ENCODE measurements around the gene CFI. TPM values are rescaled to one million over a fixed set of nuclear protein-coding genes. Genes with fewer than 3 reads are reported as not detected.
A peak's percentile ranks its signal among the peaks of the same experiment; 100 is the strongest.

Gene CFI
- total and polyA plus RNA-seq, 2 of the 4 experiments (the other 2 are of a cell fraction): 0.12 to 0.18 TPM

DNA sequence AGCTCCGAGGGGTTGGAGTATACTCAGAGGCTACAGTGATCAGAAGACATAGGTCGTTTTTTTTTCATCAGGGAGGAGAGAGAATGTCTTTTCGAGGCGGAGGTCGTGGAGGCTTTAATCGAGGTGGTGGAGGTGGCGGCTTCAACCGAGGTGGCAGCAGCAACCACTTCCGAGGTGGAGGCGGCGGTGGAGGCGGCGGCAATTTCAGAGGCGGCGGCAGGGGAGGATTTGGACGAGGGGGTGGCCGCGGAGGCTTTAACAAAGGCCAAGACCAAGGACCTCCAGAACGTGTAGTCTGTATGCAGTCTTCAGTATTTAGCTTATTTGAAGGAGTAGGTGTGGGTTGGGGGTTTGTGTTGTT is 14.3 kb upstream of the CFI start:
- H4K8ac ChIP-seq (ENCODE audit: low read depth in 2 of 2, low read length in 2 of 2): peak overlapping the region; percentile 94 to 97
- H4K91ac ChIP-seq (ENCODE audit: insufficient read depth, low read depth, low read length): peak overlapping the region; percentile 81
- peak overlapping the region; percentile 81 for H2BK5ac ChIP-seq (ENCODE audit: low read depth, low read length, poor library complexity, severe bottlenecking)
- no TSS peak for BruUV-seq (replicated peaks)
- H3K9ac ChIP-seq (ENCODE audit: low read depth, low read length): peak overlapping the region; percentile 95
- ChIA-PET CTCF (interaction anchor here (0.9 kb wide), 1 partner anchor 116 kb away, joined by 5 read pairs; no protein-coding TSS in a partner anchor), POLR2A (ENCODE audit: unreplicated experiment) (no interaction called here)
- no peaks in the 10 kb centered on the region for H3K9me3 ChIP-seq (ENCODE audit: control insufficient read depth, insufficient read depth, low read length)
- peak overlapping the region; percentile 74 for H3K14ac ChIP-seq (replicated peaks; ENCODE audit: low read depth, low read length)
- no peaks in the 10 kb centered on the region for H3K27me3 ChIP-seq (ENCODE audit: control insufficient read depth, insufficient read depth, low read length)
- no peaks in the 10 kb centered on the region for H3K9me1 ChIP-seq (ENCODE audit: insufficient read depth, low read length)
- peak overlapping the region; percentile 6; the same call in 1 of the 2 replicates for H3K18ac ChIP-seq (ENCODE audit: low read depth, low read length)
- no peaks in the 10 kb centered on the region for H4K20me1 ChIP-seq (ENCODE audit: insufficient read depth, low read length)
- ATAC-seq (ENCODE audit: low read depth) (peak; percentile 17), DNase-seq (no peak)
- H3K79me1 ChIP-seq (ENCODE audit: low read depth in 1 of 2, low read length in 2 of 2): peaks cover 18 to 31% of the 10 kb centered on the region in 2 experiments; a peak in 3 of 4 replicates
- peak overlapping the region; percentile 93 for H3K4ac ChIP-seq (ENCODE audit: low read depth, low read length)
- intact Hi-C loops (cut with micrococcal nuclease): no loop called here
- WGBS, 2 experiments (ENCODE audit: extremely low coverage in 2 of 2, insufficient read length in 1 of 2): 0% methylated on average over 12 of the region's 19 CpGs; no CpG with 5 or more reads in 1 of the 2 experiments
- H3K4me3 ChIP-seq (ENCODE audit: insufficient read depth, low read depth, low read length): peak overlapping the region; percentile 61
- peak overlapping the region; percentile 98 for H3K56ac ChIP-seq (ENCODE audit: extremely low read depth, insufficient read depth, low read length)
- no peak overlapping the region for H2BK120ac ChIP-seq (ENCODE audit: low read depth, low read length)
- dilution Hi-C loops (cut with HindIII; ENCODE audit: low sequenced_read_pairs, unreplicated experiment): no loop called here
- H2AFZ ChIP-seq (replicated peaks; ENCODE audit: low read length, poor library complexity): peak overlapping the region; percentile 97
- H3K27ac ChIP-seq (ENCODE audit: insufficient read depth, low read length): peak overlapping the region; percentile 78
- in situ Hi-C loops (cut with MboI; ENCODE audit: low sequenced_read_pairs): loop anchor here (10.0 kb wide), 3 partner anchors 111 to 391 kb away; partner anchors contain the start of gene CASP6
- peak overlapping the region; percentile 84 for H4K5ac ChIP-seq (ENCODE audit: low read depth, low read length)
- H3K23ac ChIP-seq (ENCODE audit: low read depth, low read length): peak overlapping the region; percentile 88
- peak overlapping the region; percentile 84 for H3K4me2 ChIP-seq (ENCODE audit: low read depth, low read length)
- peak overlapping the region; percentile 90 for H2AK5ac ChIP-seq (ENCODE audit: low read depth, low read length)
- TF ChIP-seq CHD1 (IDR thresholded peaks at IDR 0.05; ENCODE audit: low read depth, low read length) (no peak), SMC3 (IDR thresholded peaks at IDR 0.05; ENCODE audit: low read depth, low read length) (no peak), BHLHE40 (IDR thresholded peaks at IDR 0.05; ENCODE audit: low read depth, low read length) (no peak), POLR2A (IDR thresholded peaks at IDR 0.05; ENCODE audit: low read depth, low read length) (no peak), RFX5 (IDR thresholded peaks at IDR 0.05; ENCODE audit: low read depth, low read length) (no peak), MAFK (IDR thresholded peaks at IDR 0.05; ENCODE audit: low read depth, low read length) (no peak), RCOR1 (IDR thresholded peaks at IDR 0.05; ENCODE audit: insufficient replicate concordance, low read length) (no peak), MAZ (IDR thresholded peaks at IDR 0.05; ENCODE audit: borderline replicate concordance, low read depth, low read length) (no peak), FOS (IDR thresholded peaks at IDR 0.05; ENCODE audit: low read depth, low read length) (no peak)
- TF ChIP-seq, protein P1, sequence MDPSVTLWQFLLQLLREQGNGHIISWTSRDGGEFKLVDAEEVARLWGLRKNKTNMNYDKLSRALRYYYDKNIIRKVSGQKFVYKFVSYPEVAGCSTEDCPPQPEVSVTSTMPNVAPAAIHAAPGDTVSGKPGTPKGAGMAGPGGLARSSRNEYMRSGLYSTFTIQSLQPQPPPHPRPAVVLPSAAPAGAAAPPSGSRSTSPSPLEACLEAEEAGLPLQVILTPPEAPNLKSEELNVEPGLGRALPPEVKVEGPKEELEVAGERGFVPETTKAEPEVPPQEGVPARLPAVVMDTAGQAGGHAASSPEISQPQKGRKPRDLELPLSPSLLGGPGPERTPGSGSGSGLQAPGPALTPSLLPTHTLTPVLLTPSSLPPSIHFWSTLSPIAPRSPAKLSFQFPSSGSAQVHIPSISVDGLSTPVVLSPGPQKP (IDR thresholded peaks at IDR 0.05; ENCODE audit: borderline replicate concordance, low read depth, low read length): no peak
- TF ChIP-seq, protein P2, sequence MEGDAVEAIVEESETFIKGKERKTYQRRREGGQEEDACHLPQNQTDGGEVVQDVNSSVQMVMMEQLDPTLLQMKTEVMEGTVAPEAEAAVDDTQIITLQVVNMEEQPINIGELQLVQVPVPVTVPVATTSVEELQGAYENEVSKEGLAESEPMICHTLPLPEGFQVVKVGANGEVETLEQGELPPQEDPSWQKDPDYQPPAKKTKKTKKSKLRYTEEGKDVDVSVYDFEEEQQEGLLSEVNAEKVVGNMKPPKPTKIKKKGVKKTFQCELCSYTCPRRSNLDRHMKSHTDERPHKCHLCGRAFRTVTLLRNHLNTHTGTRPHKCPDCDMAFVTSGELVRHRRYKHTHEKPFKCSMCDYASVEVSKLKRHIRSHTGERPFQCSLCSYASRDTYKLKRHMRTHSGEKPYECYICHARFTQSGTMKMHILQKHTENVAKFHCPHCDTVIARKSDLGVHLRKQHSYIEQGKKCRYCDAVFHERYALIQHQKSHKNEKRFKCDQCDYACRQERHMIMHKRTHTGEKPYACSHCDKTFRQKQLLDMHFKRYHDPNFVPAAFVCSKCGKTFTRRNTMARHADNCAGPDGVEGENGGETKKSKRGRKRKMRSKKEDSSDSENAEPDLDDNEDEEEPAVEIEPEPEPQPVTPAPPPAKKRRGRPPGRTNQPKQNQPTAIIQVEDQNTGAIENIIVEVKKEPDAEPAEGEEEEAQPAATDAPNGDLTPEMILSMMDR (conservative IDR thresholded peaks at IDR 0.05; ENCODE audit: low read depth, low read length): no peak
- H2BK20ac ChIP-seq (ENCODE audit: low read depth, low read length): no peak overlapping the region
- H2AK9ac ChIP-seq (replicated peaks; ENCODE audit: low read depth, low read length, poor library complexity): peak overlapping the region; percentile 97
- H3K36me3 ChIP-seq (ENCODE audit: control insufficient read depth, insufficient read depth, low read length): peaks cover 5% of the 10 kb centered on the region
- H3K4me1 ChIP-seq (ENCODE audit: control insufficient read depth, insufficient read depth, low read length): 0 out of 2 replicates have a peak, but pooled peaks cover 1% of the 10 kb centered on the region
- H2BK15ac ChIP-seq (ENCODE audit: low read depth, low read length): no peak overlapping the region
